GM21526 (cell line): ENCODE results near the gene ZNF544.
"Not testable (repeated sequence)": the region's sequence is repeated elsewhere in the genome, so short reads cannot be mapped to it uniquely, and the experiment has no call there.

ENCODE experiments used
- ATAC-seq: cut with Tn5 transposase; IDR thresholded peaks from one replicate; pipeline ENCODE4 v1.9.1; 2021; ENCODE audit warnings: moderate library complexity; ENCODE audit not compliant: unreplicated experiment, low FRiP score

Gene ZNF544

GRCh38 chr19:58248886-58249285 is 20.2 kb downstream of the ZNF544 start:
- no peak for ATAC-seq

- no peak for ATAC-seq
Observed at GRCh38 chr19:58252102-58252685, 23.5 kb downstream of the ZNF544 start.

- ATAC-seq: not testable (repeated sequence)
Observed at GRCh38 chr19:58258259-58258658, 29.5 kb downstream of the ZNF544 start.

- ATAC-seq: no peak
Observed at GRCh38 chr19:58261600-58261967, 32.9 kb downstream of the ZNF544 start.

GRCh38 chr19:58261968-58262921 is 33.5 kb downstream of the ZNF544 start:
- no peak for ATAC-seq

- ATAC-seq: no peak
Observed at GRCh38 chr19:58262922-58263296, 34.2 kb downstream of the ZNF544 start.

GRCh38 chr19:58265100-58265499 is 36.4 kb downstream of the ZNF544 start:
- ATAC-seq: no peak

- ATAC-seq: no peak
Observed at GRCh38 chr19:58268344-58268743, 39.6 kb downstream of the ZNF544 start.

- ATAC-seq: no peak
Observed at GRCh38 chr19:58274771-58275201, 46.1 kb downstream of the ZNF544 start.

- ATAC-seq: no peak
Observed at GRCh38 chr19:58275564-58275963, 46.9 kb downstream of the ZNF544 start.

GRCh38 chr19:58277197-58277596 is 48.5 kb downstream of the ZNF544 start:
- no peak for ATAC-seq

- no peak for ATAC-seq
Observed at GRCh38 chr19:58277748-58278540, 49.2 kb downstream of the ZNF544 start.

GRCh38 chr19:58278541-58279041 is 49.9 kb downstream of the ZNF544 start, which contains the start of gene ZNF8:
Gene ZNF8 (plus strand): TSS chr19:58278955. CDS start chr19:58279082, 127 bp downstream.
- ATAC-seq: peak; percentile 96

- ATAC-seq: no peak
Observed at GRCh38 chr19:58279042-58279924, 50.6 kb downstream of the ZNF544 start.

GRCh38 chr19:58279925-58280316 is 51.2 kb downstream of the ZNF544 start:
- ATAC-seq: no peak

- ATAC-seq: no peak
Observed at GRCh38 chr19:58284199-58284598, 55.5 kb downstream of the ZNF544 start.

- ATAC-seq: no peak
Observed at GRCh38 chr19:58291943-58292342, 63.2 kb downstream of the ZNF544 start.

GRCh38 chr19:58294743-58295374 is 66.1 kb downstream of the ZNF544 start:
- ATAC-seq: no peak

- ATAC-seq: no peak
Observed at GRCh38 chr19:58296104-58296503, 67.4 kb downstream of the ZNF544 start.
